Osteoblast (primary cell): ENCODE results near the gene USP37. TPM values are rescaled to one million over a fixed set of nuclear protein-coding genes. Genes with fewer than 3 reads are reported as not detected.

Experiments
- DNase-seq: peaks from one replicate; pipeline ENCODE4 v3.0.0; 2011; ENCODE audit warnings: low spot score, mixed read lengths; ENCODE audit not compliant: insufficient read length; ENCODE audit errors: missing footprints
- H2AFZ ChIP-seq: 2 replicates; pipeline ENCODE4 v1.6.0; 2011; ENCODE audit warnings: mild to moderate bottlenecking, low read length
- H3K27ac ChIP-seq: 2 replicates; pipeline ENCODE4 v1.5.1; 2011; ENCODE audit warnings: mild to moderate bottlenecking, low read depth, low read length, moderate library complexity
- H3K27me3 ChIP-seq: 2 replicates; pipeline ENCODE4 v1.6.0; 2012; ENCODE audit warnings: mild to moderate bottlenecking, control low read depth, inconsistent platforms, low read length, moderate library complexity; ENCODE audit not compliant: insufficient read depth
- H3K36me3 ChIP-seq: 2 replicates; pipeline ENCODE4 v1.5.1; 2011; ENCODE audit warnings: mild to moderate bottlenecking, low read length, control low read depth, moderate library complexity; ENCODE audit not compliant: insufficient read depth
- H3K4me1 ChIP-seq: 2 replicates; pipeline ENCODE4 v1.5.1; 2011; ENCODE audit warnings: mild to moderate bottlenecking, low read length, control low read depth, moderate library complexity; ENCODE audit not compliant: insufficient read depth
- H3K4me2 ChIP-seq: 2 replicates; pipeline ENCODE4 v1.6.0; 2011; ENCODE audit warnings: mild to moderate bottlenecking, low read length; ENCODE audit not compliant: insufficient read depth
- H3K4me3 ChIP-seq: fragments of 200-600 bp; sonication (generic); 3 replicates; pipeline ENCODE4 v1.5.1; 2012; ENCODE audit warnings: mild to moderate bottlenecking, low read length, inconsistent platforms; ENCODE audit not compliant: insufficient read depth
- H3K79me2 ChIP-seq: 2 replicates; pipeline ENCODE4 v1.6.0; 2012; ENCODE audit warnings: mild to moderate bottlenecking, low read length, control low read depth, inconsistent platforms; ENCODE audit not compliant: insufficient read depth
- H3K9me3 ChIP-seq: 2 replicates; pipeline ENCODE4 v1.5.1; 2011; ENCODE audit warnings: low read depth, low read length, control low read depth
- H4K20me1 ChIP-seq: 2 replicates; pipeline ENCODE4 v1.6.0; 2012; ENCODE audit warnings: mild to moderate bottlenecking, low read length, control low read depth; ENCODE audit not compliant: insufficient read depth
- CTCF ChIP-seq: IDR thresholded peaks from 2 replicates; pipeline ENCODE4 v1.5.1; 2011; ENCODE audit warnings: mild to moderate bottlenecking, low read depth, low read length, moderate library complexity; ENCODE audit errors: extremely low read depth
- small RNA-seq: library from RNA; depleted of rRNA; stranded (forward); fragments of <200 nt; gene quantifications from one replicate; pipeline ENCODE3, GENCODE V24; 2012
- total RNA-seq: library from RNA; depleted of rRNA; stranded (reverse); fragments of >200 nt; gene quantifications from 2 replicates; pipeline ENCODE4 v1.2.3, GENCODE V29; 2012

Gene USP37
- total RNA-seq, 1 donor: 15.2 TPM

GRCh38 chr2:218401890-218402289 is 166.3 kb downstream of the USP37 start:
- Histone ChIP-seq H3K4me1 (peaks cover 23% of the 10 kb centered on the region), H3K36me3 (peaks cover 24% of the 10 kb centered on the region), H3K79me2 (peaks cover 33% of the 10 kb centered on the region), H2AFZ (no peak overlapping the region), H4K20me1 (peaks cover 13% of the 10 kb centered on the region), H3K4me3 (no peak overlapping the region), H3K4me2 (peak overlapping the region; percentile 84), H3K27me3 (no peaks in the 10 kb centered on the region), H3K9me3 (no peaks in the 10 kb centered on the region), H3K27ac (peak overlapping the region; percentile 28)
- TF ChIP-seq CTCF: no peak
- DNase-seq: peak; percentile 87

DNA sequence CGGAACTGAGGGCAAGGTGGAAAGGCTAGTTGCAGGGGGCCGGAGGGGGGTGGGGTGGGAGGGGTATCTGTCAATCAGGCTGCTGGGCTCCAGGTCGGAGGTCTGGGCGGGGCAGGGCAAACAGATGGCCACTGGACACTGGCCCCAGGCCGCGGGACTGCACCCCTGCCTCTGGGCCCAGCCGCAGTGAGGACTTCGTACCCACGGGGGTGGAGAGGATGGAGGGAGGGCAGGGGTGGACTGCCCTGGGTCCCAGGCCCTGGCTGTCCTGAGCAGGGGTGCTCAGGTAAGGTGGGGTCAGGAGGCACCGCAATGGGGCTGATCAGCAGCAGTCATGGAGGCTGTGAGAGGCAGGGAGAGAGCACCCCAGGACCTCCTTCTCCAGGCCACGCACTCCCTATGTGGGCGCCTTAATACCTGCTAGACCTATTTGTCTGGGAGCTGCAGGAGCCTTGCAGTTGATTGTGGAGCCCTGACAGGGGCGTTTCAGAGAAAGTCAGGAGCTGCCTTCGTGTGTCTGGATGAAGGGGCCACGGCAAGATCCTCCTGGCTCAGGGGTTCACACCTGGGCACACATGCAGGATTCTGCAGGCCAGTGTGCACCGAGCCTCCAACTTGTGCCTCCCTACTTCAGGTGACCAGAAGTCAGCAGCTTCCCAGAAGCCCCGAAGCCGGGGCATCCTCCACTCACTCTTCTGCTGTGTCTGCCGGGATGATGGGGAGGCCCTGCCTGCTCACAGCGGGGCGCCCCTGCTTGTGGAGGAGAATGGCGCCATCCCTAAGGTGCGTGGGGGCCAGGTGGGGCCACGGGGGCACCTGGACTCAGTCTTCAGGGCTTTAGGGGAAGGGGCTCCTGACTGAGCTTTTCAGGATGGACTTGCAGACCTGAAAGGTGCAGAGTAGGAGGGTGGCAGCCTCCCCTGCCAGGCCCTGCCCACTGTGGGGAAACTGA is 166.9 kb downstream of the USP37 start:
- H2AFZ ChIP-seq: no peak overlapping the region
- H3K79me2 ChIP-seq: peaks cover 33% of the 10 kb centered on the region
- H3K27ac ChIP-seq: no peak overlapping the region
- peaks cover 24% of the 10 kb centered on the region for H3K36me3 ChIP-seq
- no peaks in the 10 kb centered on the region for H3K27me3 ChIP-seq
- peaks cover 13% of the 10 kb centered on the region for H4K20me1 ChIP-seq
- peak overlapping the region; percentile 82 for H3K4me3 ChIP-seq
- peak; percentile 91 for DNase-seq
- H3K4me1 ChIP-seq: peaks cover 26% of the 10 kb centered on the region
- H3K4me2 ChIP-seq: peak overlapping the region; percentile 84
- no peaks in the 10 kb centered on the region for H3K9me3 ChIP-seq
- TF ChIP-seq CTCF: no peak

Small RNA genes lying within 50 kb of the gene (small RNA-seq; reads per million reads assigned to genes)
- gene MIR26B (2,139 reads per million, percentile 99 among the genes with 10 or more reads in this experiment), gene RNU6-136P (not detected)

Other genes with a start within 250 kb of the USP37 start
- gene CATIP, start 211.5 kb downstream of the USP37 start, total RNA-seq: not detected in 2 replicates
- gene SLC11A1, start 186.1 kb downstream of the USP37 start, total RNA-seq: 0.29 and 0.36 TPM in 2 replicates
- gene CTDSP1, start 168.5 kb downstream of the USP37 start, total RNA-seq: 53.3 and 71.7 TPM in 2 replicates
- under 0.01 TPM in 1 of 2 replicates, not detected in the other for gene VIL1, start 149.2 kb downstream of the USP37 start, total RNA-seq
- 47.1 and 50.3 TPM in 2 replicates for gene CNOT9, start 488 bp upstream of the USP37 start, total RNA-seq
- 2.5 and 4.4 TPM in 2 replicates for gene PLCD4, start 39.5 kb upstream of the USP37 start, total RNA-seq
- 14.8 and 16.8 TPM in 2 replicates for gene ZNF142, start 91.3 kb upstream of the USP37 start, total RNA-seq
- gene BCS1L, start 91.3 kb upstream of the USP37 start, total RNA-seq: 16.6 and 21.2 TPM in 2 replicates
- 32.4 and 41.6 TPM in 2 replicates for gene RNF25, start 103.7 kb upstream of the USP37 start, total RNA-seq
- gene STK36, start 103.7 kb upstream of the USP37 start, total RNA-seq: 25.7 and 30.6 TPM in 2 replicates
- 13.0 and 15.6 TPM in 2 replicates for gene TTLL4, start 142.5 kb upstream of the USP37 start, total RNA-seq
- 21.2 and 25.0 TPM in 2 replicates for gene CYP27A1, start 213.8 kb upstream of the USP37 start, total RNA-seq